Gastrocnemius medialis (tissue), 4 donors: ENCODE results near the gene TDRD7. TPM values are rescaled to one million over a fixed set of nuclear protein-coding genes. Genes with fewer than 3 reads are reported as not detected.

Experiments used
- ATAC-seq, 2 donors: fragments of 150-250 bp; one replicate each; pipeline ENCODE4 v1.9.1; 2016
- DNase-seq, 2 donors: peaks; one replicate each; pipeline ENCODE4 v3.0.0-alpha.2; 2019
- H3K27ac ChIP-seq, 4 donors: fragments of 200-600 bp; sonication (generic); 1 replicate in 1 of 4; 2 replicates in 3 of 4; pipeline ENCODE4 v1.5.1; 2016 to 2018; ENCODE audit warnings: mild to moderate bottlenecking in 2 of 4, moderate library complexity in 1 of 4
- H3K27me3 ChIP-seq, 3 donors: fragments of 200-600 bp; sonication (generic) in 2 of 3; 1 replicate in 1 of 3; 2 replicates in 2 of 3; pipeline versions ENCODE4 v1.5.1 to v1.6.0; 2016 to 2019; ENCODE audit warnings: mild to moderate bottlenecking in 1 of 3, moderate library complexity in 1 of 3
- H3K36me3 ChIP-seq, 2 donors: fragments of 200-600 bp; sonication (generic) in 1 of 2; one replicate each; pipeline ENCODE4 v1.5.1; 2017 to 2018
- H3K4me1 ChIP-seq, 2 donors: fragments of 200-600 bp; sonication (generic) in 1 of 2; one replicate each; pipeline ENCODE4 v1.5.1; 2016 to 2017; ENCODE audit warnings: mild to moderate bottlenecking in 2 of 2
- H3K4me3 ChIP-seq, 4 donors: fragments of 200-600 bp; sonication (generic) in 3 of 4; 1 replicate in 1 of 4; 2 replicates in 3 of 4; pipeline ENCODE4 v1.5.1; 2016 to 2019; ENCODE audit warnings: mild to moderate bottlenecking in 2 of 4
- H3K9me3 ChIP-seq, 3 donors: fragments of 200-600 bp; sonication (generic) in 2 of 3; 1 replicate in 1 of 3; 2 replicates in 2 of 3; pipeline ENCODE4 v1.5.1; 2016 to 2019
- POLR2A ChIP-seq, 2 donors: fragments of 450-650 bp; IDR thresholded peaks; one replicate each; pipeline ENCODE4 v1.6.1; 2017; ENCODE audit warnings: antibody characterized with exemption in 2 of 2, mild to moderate bottlenecking in 2 of 2, moderate library complexity in 2 of 2
- in situ Hi-C, 4 donors: fragments of 200-750 bp; cut with MboI; loops; one replicate each; pipeline versions ENCODE4 v1.15.0 to v1.8.0; 2017; ENCODE audit warnings: low sequenced_read_pairs in 4 of 4
- intact Hi-C: fragments of 100-400 bp; cut with DNase I; formaldehyde crosslinking; loops from one replicate; pipeline ENCODE4 v1.15.1; 2023; ENCODE audit warnings: low total_unique reads
- total RNA-seq, 4 donors: library from RNA; depleted of rRNA; stranded (reverse); fragments of >200 nt; gene quantifications; one replicate each; pipeline versions ENCODE4 v1.1.0 to v1.2.3, GENCODE V29; 2016
- TF ChIP-seq, protein P1 (sequence below), 5 experiments: fragments of 450-650 bp in 3 of 5; fragments of 200-600 bp in 2 of 5; sonication (generic) in 2 of 5; IDR thresholded peaks in 4 of 5; conservative IDR thresholded peaks in 1 of 5; 1 replicate in 4 of 5; 2 replicates in 1 of 5; pipeline ENCODE4 v1.5.1; 2016 to 2019; ENCODE audit warnings: antibody characterized with exemption in 5 of 5, mild to moderate bottlenecking in 3 of 5, moderate library complexity in 3 of 5

The TDRD7 gene
- total RNA-seq, 4 donors from 2014 or later: 2.9 to 5.7 (median 3.5) TPM

DNA sequence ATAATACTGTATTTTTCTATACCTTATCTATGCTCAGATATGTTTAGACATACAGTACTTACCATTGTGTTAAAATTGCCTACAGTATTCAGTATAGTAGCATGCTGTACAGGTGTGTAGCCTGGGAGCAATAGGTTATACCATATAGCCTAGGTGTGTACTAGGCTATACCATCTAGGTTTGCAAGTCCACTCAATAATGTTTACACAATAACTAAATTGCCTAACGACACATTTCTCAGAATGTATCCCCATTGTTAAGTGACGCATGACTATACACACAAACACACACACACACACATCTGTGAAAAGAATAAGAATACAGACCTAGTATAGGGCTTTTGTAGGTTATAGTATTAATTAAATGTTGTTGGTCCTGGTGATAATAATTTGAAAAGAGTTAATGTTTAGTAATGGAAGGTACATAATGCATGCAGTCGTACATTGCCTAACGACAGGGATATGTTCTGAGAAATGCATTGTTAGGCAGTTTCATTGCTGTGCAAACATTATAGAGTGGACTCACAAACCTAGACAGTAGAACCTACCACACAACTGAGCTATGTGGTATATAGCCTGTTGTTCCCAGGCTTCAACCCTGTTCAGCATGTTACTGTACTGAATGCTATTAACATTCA is 13.6 kb downstream of the TDRD7 start:
- no peak overlapping the region for H3K4me3 ChIP-seq
- DNase-seq (no peak), ATAC-seq (no peak)
- no peak overlapping the region for H3K27ac ChIP-seq
- H3K4me1 ChIP-seq: no peaks in the 10 kb centered on the region
- peaks cover 0 to 18% of the 10 kb centered on the region in 2 donors for H3K36me3 ChIP-seq
- intact Hi-C loops (no loop called here), in situ Hi-C loops (loop anchor here in 1 of 4 donors (25.0 kb wide), 1 partner anchor 462 kb away; no protein-coding TSS in a partner anchor)
- H3K27me3 ChIP-seq: no peaks in the 10 kb centered on the region
- TF ChIP-seq, protein P1, sequence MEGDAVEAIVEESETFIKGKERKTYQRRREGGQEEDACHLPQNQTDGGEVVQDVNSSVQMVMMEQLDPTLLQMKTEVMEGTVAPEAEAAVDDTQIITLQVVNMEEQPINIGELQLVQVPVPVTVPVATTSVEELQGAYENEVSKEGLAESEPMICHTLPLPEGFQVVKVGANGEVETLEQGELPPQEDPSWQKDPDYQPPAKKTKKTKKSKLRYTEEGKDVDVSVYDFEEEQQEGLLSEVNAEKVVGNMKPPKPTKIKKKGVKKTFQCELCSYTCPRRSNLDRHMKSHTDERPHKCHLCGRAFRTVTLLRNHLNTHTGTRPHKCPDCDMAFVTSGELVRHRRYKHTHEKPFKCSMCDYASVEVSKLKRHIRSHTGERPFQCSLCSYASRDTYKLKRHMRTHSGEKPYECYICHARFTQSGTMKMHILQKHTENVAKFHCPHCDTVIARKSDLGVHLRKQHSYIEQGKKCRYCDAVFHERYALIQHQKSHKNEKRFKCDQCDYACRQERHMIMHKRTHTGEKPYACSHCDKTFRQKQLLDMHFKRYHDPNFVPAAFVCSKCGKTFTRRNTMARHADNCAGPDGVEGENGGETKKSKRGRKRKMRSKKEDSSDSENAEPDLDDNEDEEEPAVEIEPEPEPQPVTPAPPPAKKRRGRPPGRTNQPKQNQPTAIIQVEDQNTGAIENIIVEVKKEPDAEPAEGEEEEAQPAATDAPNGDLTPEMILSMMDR (IDR thresholded peaks at IDR 0.05 in 4 of 5, conservative IDR thresholded peaks at IDR 0.05 in 1 of 5): no peak
- no peak for TF ChIP-seq POLR2A (IDR thresholded peaks at IDR 0.05)
- H3K9me3 ChIP-seq: no peaks in the 10 kb centered on the region

DNA sequence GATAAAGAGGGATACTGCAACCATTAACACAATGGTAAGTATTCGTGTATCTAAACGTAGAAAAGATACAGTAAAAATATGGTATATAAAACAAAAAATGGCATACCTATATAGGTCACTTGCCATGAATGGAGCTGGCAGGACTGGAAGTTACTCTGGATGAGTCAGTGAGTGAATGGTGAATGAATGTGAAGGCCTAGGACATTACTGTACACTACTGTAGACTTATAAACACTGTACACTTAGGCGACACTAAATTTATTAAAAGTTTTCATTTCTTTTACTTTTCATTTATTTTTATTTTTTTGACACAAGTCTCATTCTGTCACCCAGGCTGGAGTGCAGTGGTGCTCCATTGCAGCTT is 14.1 kb downstream of the TDRD7 start:
- ATAC-seq: no peak
- no peak overlapping the region for H3K27ac ChIP-seq
- peaks cover 0 to 18% of the 10 kb centered on the region in 2 donors for H3K36me3 ChIP-seq
- no peak for TF ChIP-seq POLR2A (IDR thresholded peaks at IDR 0.05)
- TF ChIP-seq, protein P1 (IDR thresholded peaks at IDR 0.05 in 4 of 5, conservative IDR thresholded peaks at IDR 0.05 in 1 of 5): no peak
- no peak overlapping the region for H3K4me3 ChIP-seq
- H3K4me1 ChIP-seq: no peaks in the 10 kb centered on the region
- in situ Hi-C loops: loop anchor here in 1 of 4 donors (25.0 kb wide), 1 partner anchor 461 kb away; no protein-coding TSS in a partner anchor
- no peaks in the 10 kb centered on the region for H3K27me3 ChIP-seq
- no peak for DNase-seq
- no peaks in the 10 kb centered on the region for H3K9me3 ChIP-seq
- intact Hi-C loops: no loop called here

DNA sequence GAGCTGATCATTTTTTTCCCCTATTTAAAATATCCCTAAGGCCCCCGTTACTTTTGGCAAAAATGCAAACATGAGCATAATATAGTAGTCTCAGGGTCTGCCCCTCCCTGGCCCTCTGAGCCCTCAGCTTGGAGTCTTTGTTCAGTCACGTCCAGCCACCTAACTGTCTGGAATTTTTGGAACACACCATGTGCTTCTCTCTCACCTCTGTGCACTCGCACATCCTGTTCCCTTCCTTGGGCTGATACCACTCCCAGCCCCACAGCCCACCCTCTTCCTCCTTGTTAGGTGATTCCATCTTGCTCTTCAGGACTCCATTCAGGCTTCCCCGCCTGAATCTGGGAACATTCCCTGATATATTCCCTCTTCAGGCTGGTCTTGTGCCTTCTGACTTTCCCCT is 16.0 kb downstream of the TDRD7 start:
- in situ Hi-C loops: loop anchor here in 1 of 4 donors (25.0 kb wide), 1 partner anchor 459 kb away; no protein-coding TSS in a partner anchor
- Histone ChIP-seq H3K4me3 (no peak overlapping the region), H3K4me1 (no peaks in the 10 kb centered on the region), H3K36me3 (peaks cover 0 to 27% of the 10 kb centered on the region in 2 donors), H3K27ac (no peak overlapping the region), H3K9me3 (no peaks in the 10 kb centered on the region), H3K27me3 (no peaks in the 10 kb centered on the region)
- TF ChIP-seq, protein P1 (IDR thresholded peaks at IDR 0.05 in 4 of 5, conservative IDR thresholded peaks at IDR 0.05 in 1 of 5): no peak
- TF ChIP-seq POLR2A (IDR thresholded peaks at IDR 0.05): no peak
- DNase-seq (no peak), ATAC-seq (no peak)
- intact Hi-C loops: no loop called here

DNA sequence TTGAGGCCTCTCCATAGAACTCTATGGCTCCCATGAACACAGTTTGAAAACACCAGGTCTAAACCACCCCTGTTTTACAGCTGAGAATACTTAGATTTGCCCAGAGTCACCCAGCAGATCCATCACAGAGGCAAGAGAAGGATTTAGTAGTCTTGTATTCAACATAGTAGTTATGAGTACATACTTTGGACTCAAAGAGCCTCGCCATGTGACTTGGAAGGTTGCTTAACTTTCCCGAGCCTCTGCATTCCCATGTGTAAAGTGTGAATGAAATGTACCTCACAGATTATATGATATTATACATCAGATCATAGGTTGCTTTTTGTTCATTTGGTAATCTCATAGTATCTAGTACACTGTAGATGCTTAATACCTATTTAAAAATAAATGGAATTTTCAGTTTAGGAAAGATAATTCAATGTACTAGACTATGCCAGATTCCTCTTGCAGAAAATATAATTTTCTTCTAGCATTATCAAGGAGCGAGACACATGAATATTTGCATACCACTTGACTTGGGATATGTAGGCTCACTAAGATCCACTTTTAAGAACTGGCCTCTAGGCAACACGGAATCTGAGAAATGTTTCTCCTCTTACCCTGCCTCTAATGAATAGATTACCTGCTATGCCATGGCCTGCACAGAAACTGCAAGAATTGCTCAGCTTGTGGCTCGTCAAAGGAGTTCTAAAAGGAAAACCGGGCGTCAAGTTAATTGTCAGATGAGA is 18.6 kb downstream of the TDRD7 start:
- no peak for DNase-seq
- intact Hi-C loops (no loop called here), in situ Hi-C loops (loop anchor here in 1 of 4 donors (25.0 kb wide), 1 partner anchor 457 kb away; no protein-coding TSS in a partner anchor)
- H3K4me1 ChIP-seq: no peaks in the 10 kb centered on the region
- H3K27me3 ChIP-seq: no peaks in the 10 kb centered on the region
- H3K9me3 ChIP-seq: no peaks in the 10 kb centered on the region
- H3K36me3 ChIP-seq: peaks cover 0 to 27% of the 10 kb centered on the region in 2 donors
- no peak for TF ChIP-seq POLR2A (IDR thresholded peaks at IDR 0.05)
- TF ChIP-seq, protein P1 (IDR thresholded peaks at IDR 0.05 in 4 of 5, conservative IDR thresholded peaks at IDR 0.05 in 1 of 5): no peak
- no peak for ATAC-seq
- H3K27ac ChIP-seq: no peak overlapping the region
- H3K4me3 ChIP-seq: no peak overlapping the region
